Activated CD4-positive, alpha-beta T cell treated with anti-CD3 and anti-CD28 coated beads, Interleukin-2, amount 10 ng/mL, durations not matched to agents 7 days and 5 days (primary cell): ENCODE measurements around the gene CTDNEP1. TPM values are rescaled to one million over a fixed set of nuclear protein-coding genes. Genes with fewer than 3 reads are reported as not detected.
A peak's percentile ranks its signal among the peaks of the same experiment; 100 is the strongest.

ENCODE experiments used
- CTCF ChIA-PET: fragments of 350-600 bp; sonication (Branson Sonifier 250); formaldehyde crosslinking; loops from one replicate; lab custom pipeline; 2021; ENCODE audit warnings: antibody characterized with exemption; lab: Charles Lee
- POLR2A ChIA-PET: fragments of 350-600 bp; sonication (Branson Sonifier 250); formaldehyde crosslinking; loops from one replicate; lab custom pipeline; 2021; ENCODE audit warnings: antibody characterized with exemption; lab: Charles Lee
- DNase-seq: peaks from one replicate; pipeline ENCODE4 v3.0.0-alpha.2; 2020
- H3K27ac Mint-ChIP-seq: one replicate; pipeline ENCODE4 v1.8.0; 2021; ENCODE audit warnings: mild to moderate bottlenecking, moderate library complexity, mixed read lengths
- H3K27me3 Mint-ChIP-seq: one replicate; pipeline ENCODE4 v1.8.0; 2021; ENCODE audit warnings: mixed read lengths
- H3K36me3 Mint-ChIP-seq: one replicate; pipeline ENCODE4 v1.8.0; 2021; ENCODE audit warnings: low read depth, mixed read lengths
- H3K4me1 Mint-ChIP-seq: one replicate; pipeline ENCODE4 v1.8.0; 2021; ENCODE audit warnings: mixed read lengths
- H3K4me3 Mint-ChIP-seq: one replicate; pipeline ENCODE4 v1.8.0; 2021; ENCODE audit warnings: mild to moderate bottlenecking, moderate library complexity, mixed read lengths
- H3K9me3 Mint-ChIP-seq: one replicate; pipeline ENCODE4 v1.8.0; 2021; ENCODE audit warnings: mixed read lengths
- microRNA-seq: library from miRNA; unstranded; fragments of <30 nt; microRNA quantifications from one replicate; pipeline ENCODE4 v1.2.0, GENCODE V29; 2021; ENCODE audit warnings: borderline microRNAs expressed, borderline replicate concordance
- total RNA-seq, 2 experiments: library from RNA; stranded (reverse); gene quantifications; one replicate each; pipeline ENCODE4 v1.2.3, GENCODE V29; 2021

CTDNEP1 gene
- total RNA-seq, 2 experiments from 2014 or later, result 168 to 183 TPM

DNA sequence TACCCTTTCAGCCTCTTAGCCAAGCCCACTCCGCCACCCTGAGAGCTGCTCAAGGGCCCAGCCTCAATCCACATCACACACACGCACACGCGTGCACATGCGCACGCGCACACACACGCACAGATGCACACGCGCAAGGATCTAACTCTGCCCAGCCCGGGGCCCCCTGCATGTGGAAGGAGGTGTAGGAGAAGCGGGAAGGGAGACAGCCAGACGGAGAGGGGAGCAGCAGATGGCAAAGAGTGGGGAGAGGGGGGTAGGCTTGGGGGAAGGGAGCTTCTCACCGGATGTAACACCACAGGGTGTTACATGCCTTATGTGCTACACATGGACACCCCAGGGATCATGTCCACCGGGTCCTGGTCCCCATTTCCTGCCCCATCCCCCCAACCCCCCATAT is 47.2 kb downstream of the CTDNEP1 start:
- no peak for DNase-seq
- Mint-ChIP-seq H3K36me3 (peaks cover 2% of the 10 kb centered on the region), H3K4me1 (peaks cover 34% of the 10 kb centered on the region), H3K27me3 (no peaks in the 10 kb centered on the region), H3K4me3 (peak overlapping the region; percentile 69), H3K27ac (peak overlapping the region; percentile 86), H3K9me3 (no peaks in the 10 kb centered on the region)
- ChIA-PET POLR2A (no interaction called here), CTCF (interaction anchor here (0.7 to 1.2 kb wide), 3 partner anchors 10 to 41 kb away, joined by 3 read pairs; no protein-coding TSS in a partner anchor)

DNA sequence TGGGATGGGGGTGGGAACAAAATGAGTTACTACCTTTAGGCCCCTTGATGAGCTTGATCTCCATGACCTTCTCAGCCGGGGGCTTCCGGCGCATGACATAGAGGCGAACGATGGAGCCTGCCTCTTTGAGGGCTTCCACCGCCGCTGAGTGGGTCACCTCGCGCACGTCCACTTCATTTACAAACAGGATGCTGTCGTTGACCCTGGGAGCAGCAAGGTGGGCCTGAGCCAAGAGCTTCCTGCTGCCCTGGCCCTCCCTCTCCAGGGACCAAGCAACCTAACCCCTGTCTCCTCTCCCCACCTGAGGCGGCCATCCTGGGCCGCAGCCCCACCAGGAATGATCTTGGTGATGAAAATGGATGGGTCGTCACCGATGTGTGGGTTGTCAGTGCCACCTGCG is 48.1 kb downstream of the CTDNEP1 start:
- H3K27ac Mint-ChIP-seq, result peak overlapping the region; percentile 64
- CTCF ChIA-PET, result interaction anchor here (0.6 to 1.2 kb wide), 4 partner anchors 11 to 102 kb away, joined by 3 to 5 read pairs (median 4); no protein-coding TSS in a partner anchor
- H3K27me3 Mint-ChIP-seq, result no peaks in the 10 kb centered on the region
- H3K36me3 Mint-ChIP-seq, result peaks cover 2% of the 10 kb centered on the region
- no peak for DNase-seq
- H3K4me3 Mint-ChIP-seq, result peak overlapping the region; percentile 30
- H3K4me1 Mint-ChIP-seq, result peaks cover 32% of the 10 kb centered on the region
- POLR2A ChIA-PET, result interaction anchor here (0.6 kb wide), 1 partner anchor 20 kb away, joined by 5 read pairs; no protein-coding TSS in a partner anchor
- no peaks in the 10 kb centered on the region for H3K9me3 Mint-ChIP-seq

DNA sequence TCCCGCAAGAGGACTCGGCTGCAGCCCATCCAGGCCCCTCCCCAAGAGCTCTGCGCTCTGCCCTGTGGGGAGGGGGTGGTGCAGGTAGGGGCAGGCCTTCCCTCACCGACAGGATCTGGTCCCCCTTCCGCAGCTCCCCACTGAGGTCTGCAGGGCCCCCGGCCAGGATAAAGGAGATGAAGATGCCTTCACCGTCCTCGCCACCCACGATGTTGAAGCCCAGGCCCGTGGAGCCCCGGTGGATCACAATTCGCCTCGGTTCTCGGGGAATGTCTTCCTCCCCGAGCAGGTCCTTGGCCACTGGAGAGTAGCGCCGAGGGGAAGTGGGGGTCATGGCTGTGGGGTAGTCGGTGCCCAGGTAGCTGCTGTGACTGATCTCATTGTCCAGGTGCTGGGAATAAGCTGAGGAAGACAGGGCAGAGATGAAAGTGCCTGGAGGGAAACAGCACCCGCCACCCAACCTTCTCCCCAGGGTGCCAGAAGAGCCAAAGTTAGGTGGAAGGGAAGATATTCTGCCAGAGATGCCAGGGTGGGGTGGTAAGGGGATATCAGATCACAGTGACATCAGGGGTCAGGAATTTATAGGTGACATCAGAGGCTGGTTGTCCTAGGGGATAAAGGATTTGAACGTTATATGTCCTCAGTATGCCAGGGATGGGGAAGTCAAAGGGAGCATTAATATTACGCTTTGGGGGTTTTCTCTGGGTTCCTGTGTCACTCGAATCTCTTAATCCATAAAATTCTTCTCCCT is 54.7 kb downstream of the CTDNEP1 start:
- ChIA-PET CTCF (interaction anchor here (0.9 kb wide), 1 partner anchor 65 kb away, joined by 3 read pairs; no protein-coding TSS in a partner anchor), POLR2A (no interaction called here)
- no peaks in the 10 kb centered on the region for H3K4me1 Mint-ChIP-seq
- DNase-seq, result no peak
- H3K9me3 Mint-ChIP-seq, result no peaks in the 10 kb centered on the region
- no peaks in the 10 kb centered on the region for H3K27me3 Mint-ChIP-seq
- H3K36me3 Mint-ChIP-seq, result no peaks in the 10 kb centered on the region
- peak overlapping the region; percentile 36 for H3K27ac Mint-ChIP-seq
- no peak overlapping the region for H3K4me3 Mint-ChIP-seq

DNA sequence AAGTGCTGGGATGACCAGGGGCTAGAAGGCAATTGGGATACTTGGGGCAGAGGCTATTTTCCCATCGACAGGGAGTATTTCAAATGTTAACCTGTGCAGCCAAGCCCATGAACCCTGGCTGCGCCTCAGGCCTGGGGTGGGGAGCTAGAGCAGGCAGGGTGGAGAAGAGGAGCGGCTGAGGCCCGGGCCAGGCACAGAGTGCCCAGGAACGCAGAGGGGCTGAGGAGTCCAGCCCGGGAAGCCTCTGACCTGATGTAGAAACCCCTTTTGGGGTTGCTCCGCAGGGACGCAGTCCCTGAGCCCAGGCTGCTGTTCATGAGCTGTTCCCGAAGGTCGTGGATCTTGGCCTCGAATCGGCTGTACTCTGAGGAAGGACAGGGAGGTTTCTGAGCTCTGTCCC is 55.6 kb downstream of the CTDNEP1 start:
- no peaks in the 10 kb centered on the region for H3K27me3 Mint-ChIP-seq
- H3K27ac Mint-ChIP-seq, result no peak overlapping the region
- no peaks in the 10 kb centered on the region for H3K36me3 Mint-ChIP-seq
- H3K4me1 Mint-ChIP-seq, result no peaks in the 10 kb centered on the region
- ChIA-PET POLR2A (no interaction called here), CTCF (interaction anchor here (0.7 to 0.9 kb wide), 3 partner anchors 11 to 64 kb away, joined by 3 read pairs; no protein-coding TSS in a partner anchor)
- no peak for DNase-seq
- no peak overlapping the region for H3K4me3 Mint-ChIP-seq
- H3K9me3 Mint-ChIP-seq, result no peaks in the 10 kb centered on the region

Small RNA genes lying within 50 kb of the gene (microRNA-seq; reads per million reads assigned to microRNA genes)
- 1,458 reads per million, percentile 89 among the genes with 10 or more reads in this experiment for gene MIR324

Other genes starting within 250 kb of the CTDNEP1 start
- gene RNASEK, start 239.1 kb downstream of the CTDNEP1 start, total RNA-seq, result 100 to 1,000 TPM; 134 to 170 TPM
- under 1 TPM; 0.40 TPM for gene BCL6B, start 228.7 kb downstream of the CTDNEP1 start, total RNA-seq
- gene SLC16A13, start 215.7 kb downstream of the CTDNEP1 start, total RNA-seq, result 10 to 100 TPM; 18.0 to 19.1 TPM
- not detected for gene SLC16A11, start 207.6 kb downstream of the CTDNEP1 start, total RNA-seq
- gene CLEC10A, start 171.5 kb downstream of the CTDNEP1 start, total RNA-seq, result not detected
- not detected for gene ASGR2, start 136.9 kb downstream of the CTDNEP1 start, total RNA-seq
- under 1 TPM; 0.29 to 0.62 TPM for gene ASGR1, start 72.4 kb downstream of the CTDNEP1 start, total RNA-seq
- 1 to 10 TPM; 9.4 to 9.5 TPM for gene DLG4, start 31.9 kb downstream of the CTDNEP1 start, total RNA-seq
- gene ACADVL, start 31.8 kb downstream of the CTDNEP1 start, total RNA-seq, result 100 to 1,000 TPM; 338 to 370 TPM
- gene DVL2, start 17.2 kb downstream of the CTDNEP1 start, total RNA-seq, result 10 to 100 TPM; 53.2 TPM
- gene PHF23, start 12.3 kb downstream of the CTDNEP1 start, total RNA-seq, result 10 to 100 TPM; 55.9 to 59.2 TPM
- gene GABARAP, start 9.3 kb downstream of the CTDNEP1 start, total RNA-seq, result 100 to 1,000 TPM; 256 to 279 TPM
- gene ELP5, start 481 bp upstream of the CTDNEP1 start, total RNA-seq, result 10 to 100 TPM; 41.7 to 42.4 TPM
- gene CLDN7, start 10.7 kb upstream of the CTDNEP1 start, total RNA-seq, result under 1 TPM in 1 of 2 experiments, not detected in 1; 0.29 TPM
- gene SLC2A4, start 30.0 kb upstream of the CTDNEP1 start, total RNA-seq, result not detected
- gene YBX2, start 42.9 kb upstream of the CTDNEP1 start, total RNA-seq, result under 1 TPM; 0.55 to 0.83 TPM
- gene EIF5A, start 55.9 kb upstream of the CTDNEP1 start, total RNA-seq, result 100 to 1,000 TPM; 470 to 502 TPM
- 100 to 1,000 TPM in 1 of 2 experiments, 10 to 100 TPM in 1; 85.9 to 105 TPM for gene GPS2, start 63.6 kb upstream of the CTDNEP1 start, total RNA-seq
- 10 to 100 TPM; 34.7 to 38.1 TPM for gene NEURL4, start 77.6 kb upstream of the CTDNEP1 start, total RNA-seq
- 100 to 1,000 TPM; 727 to 775 TPM for gene ACAP1, start 84.8 kb upstream of the CTDNEP1 start, total RNA-seq
- 10 to 100 TPM; 11.2 to 12.5 TPM for gene KCTD11, start 100.4 kb upstream of the CTDNEP1 start, total RNA-seq
- under 1 TPM in 1 of 2 experiments, not detected in 1; 0.23 TPM for gene TMEM95, start 103.4 kb upstream of the CTDNEP1 start, total RNA-seq
- 1 to 10 TPM; 1.5 to 2.1 TPM for gene TNK1, start 129.4 kb upstream of the CTDNEP1 start, total RNA-seq
- 100 to 1,000 TPM; 151 to 161 TPM for gene PLSCR3, start 142.8 kb upstream of the CTDNEP1 start, total RNA-seq
- gene TMEM256, start 152.4 kb upstream of the CTDNEP1 start, total RNA-seq, result 10 to 100 TPM; 47.2 to 48.3 TPM
- gene NLGN2, start 156.1 kb upstream of the CTDNEP1 start, total RNA-seq, result 1 to 10 TPM in 1 of 2 experiments, under 1 TPM in 1; 0.89 to 1.4 TPM
- gene SPEM1, start 168.6 kb upstream of the CTDNEP1 start, total RNA-seq, result not detected
- not detected for gene SPEM2, start 173.9 kb upstream of the CTDNEP1 start, total RNA-seq
- not detected for gene SPEM3, start 177.1 kb upstream of the CTDNEP1 start, total RNA-seq
- gene TMEM102, start 183.7 kb upstream of the CTDNEP1 start, total RNA-seq, result 10 to 100 TPM; 16.7 to 18.1 TPM
- gene FGF11, start 187.8 kb upstream of the CTDNEP1 start, total RNA-seq, result 1 to 10 TPM; 6.8 to 9.4 TPM
- gene CHRNB1, start 193.3 kb upstream of the CTDNEP1 start, total RNA-seq, result 10 to 100 TPM; 18.8 to 19.2 TPM
- gene ZBTB4, start 227.9 kb upstream of the CTDNEP1 start, total RNA-seq, result 10 to 100 TPM; 25.8 to 28.4 TPM
- gene SLC35G6, start 229.7 kb upstream of the CTDNEP1 start, total RNA-seq, result not detected
- gene POLR2A, start 232.6 kb upstream of the CTDNEP1 start, total RNA-seq, result 100 to 1,000 TPM; 175 to 201 TPM